ENCODE data around the gene GPC3.

The GPC3 gene

GRCh38 chrX:133965321-133965720, 20.1 kb downstream of the GPC3 start:
- peak; percentile 2 for DNase-seq

DNA sequence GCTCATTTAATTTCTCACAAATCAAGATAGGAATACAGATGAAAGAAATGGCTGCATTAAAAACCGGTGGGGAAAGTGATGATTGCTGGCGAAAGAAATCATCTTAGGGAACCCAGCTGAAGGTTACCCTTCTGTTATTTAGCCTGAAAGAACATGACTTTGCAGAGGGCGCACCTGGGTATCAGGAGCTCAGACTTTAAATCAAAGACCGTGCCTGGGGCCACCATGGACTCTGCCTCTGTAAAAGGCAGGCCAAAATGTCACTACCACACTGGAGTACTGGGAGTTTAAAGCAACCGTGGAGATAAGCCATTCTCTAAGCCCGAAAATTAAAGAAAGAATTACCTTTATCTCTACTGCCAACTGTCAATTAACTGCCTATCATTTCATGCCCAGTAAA, 24.3 kb downstream of the GPC3 start:
- no peak for DNase-seq

- DNase-seq: no peak
These were observed 25.4 kb downstream of the GPC3 start for GRCh38 chrX:133959972-133960371.

DNA sequence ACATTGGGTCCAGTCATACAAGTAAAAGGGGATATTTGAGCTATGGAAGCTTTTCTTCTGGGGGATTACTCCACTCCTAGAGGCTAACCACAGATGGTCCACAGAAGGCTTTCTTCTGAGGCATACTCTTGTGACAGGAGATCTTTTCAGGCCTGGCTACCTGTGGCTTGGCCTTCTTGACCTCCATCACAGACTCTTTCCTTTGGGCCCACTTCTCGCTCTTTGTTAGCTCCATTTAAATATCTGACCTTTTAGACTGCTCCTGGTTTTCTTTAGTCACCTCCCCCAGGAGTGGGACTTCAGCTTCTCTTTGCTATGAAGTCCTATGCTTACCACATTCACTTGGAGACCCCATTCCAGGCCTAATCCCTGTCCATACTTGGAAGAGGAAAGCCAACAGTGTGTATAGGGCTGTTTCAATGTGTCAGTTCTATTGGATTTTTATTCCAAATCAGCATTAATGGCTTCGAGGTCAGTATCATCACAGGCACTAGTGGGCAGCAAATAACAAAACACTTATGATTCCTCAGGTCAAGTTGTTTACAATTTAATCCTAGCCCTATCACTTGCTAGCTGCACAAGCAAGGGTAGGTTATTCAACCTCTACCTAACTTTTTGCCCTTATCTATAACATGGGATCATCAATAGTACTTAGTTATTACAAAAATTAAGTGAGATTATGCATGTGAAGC, 26.3 kb downstream of the GPC3 start:
- DNase-seq: no peak

GRCh38 chrX:133956570-133957340, 28.6 kb downstream of the GPC3 start:
- no peak for DNase-seq

DNA sequence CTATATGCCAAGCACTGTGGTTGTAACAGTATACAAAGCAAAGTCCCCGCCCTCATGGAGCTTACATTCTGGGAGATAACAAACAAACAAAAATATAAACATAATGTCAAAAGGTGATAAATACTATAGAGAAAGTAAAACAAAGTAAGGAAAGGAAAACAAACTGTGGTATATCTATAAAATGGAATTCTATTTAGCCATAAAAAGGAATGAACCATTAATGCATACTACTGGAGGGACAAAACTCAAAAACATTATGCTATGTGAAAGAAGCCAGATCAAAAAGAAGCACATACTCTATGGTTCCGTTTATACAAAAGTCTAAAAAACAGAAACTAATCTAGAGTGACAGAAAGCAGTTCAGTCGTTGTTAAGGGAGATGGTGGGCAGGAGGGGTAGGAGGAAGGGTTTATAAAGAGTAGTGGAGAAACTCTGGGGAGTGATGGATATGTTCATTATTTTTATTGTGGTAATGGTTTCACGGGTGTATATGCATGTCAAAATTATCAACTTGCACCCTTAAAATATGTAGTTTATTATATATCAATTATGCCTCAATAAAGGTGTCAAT, 31.5 kb downstream of the GPC3 start:
- DNase-seq: no peak

DNA sequence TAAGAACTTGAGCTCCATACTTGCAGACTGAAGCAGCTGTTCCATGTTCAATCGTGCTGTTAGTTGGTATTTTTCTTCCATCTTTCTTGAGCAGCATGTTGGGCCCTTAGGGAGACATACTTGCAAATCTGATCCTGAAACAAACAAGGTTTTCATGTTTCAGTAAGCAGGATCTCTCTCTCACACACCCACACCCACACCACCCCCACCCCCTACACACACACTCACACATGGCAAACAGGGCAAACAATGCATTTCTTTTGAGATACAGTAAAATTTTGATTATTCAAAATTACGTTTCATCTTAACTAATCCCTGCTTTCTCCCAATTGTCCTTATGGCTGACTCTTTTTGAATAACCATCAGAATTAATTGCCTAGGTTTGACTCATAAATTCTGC, 32.3 kb downstream of the GPC3 start:
- no peak for DNase-seq

DNA sequence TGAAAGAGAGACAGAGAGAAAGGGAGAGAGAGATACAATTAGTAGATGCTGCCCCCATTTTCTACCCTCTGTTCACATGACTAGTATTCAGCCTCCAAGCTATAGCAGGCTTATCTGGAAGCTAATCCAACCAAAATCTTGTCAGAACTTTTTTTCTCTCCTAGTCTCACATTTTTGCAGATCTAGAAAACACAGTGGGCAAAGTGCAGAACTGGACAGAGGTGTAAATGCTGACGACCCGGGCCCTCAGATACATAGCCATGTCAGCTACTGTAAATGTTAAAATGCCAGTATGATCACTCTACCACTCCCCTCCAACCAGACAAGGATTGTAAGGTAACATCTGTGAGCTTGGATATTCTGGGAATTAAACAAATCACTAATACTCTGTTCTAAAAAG, 34.3 kb downstream of the GPC3 start:
- DNase-seq: no peak

DNA sequence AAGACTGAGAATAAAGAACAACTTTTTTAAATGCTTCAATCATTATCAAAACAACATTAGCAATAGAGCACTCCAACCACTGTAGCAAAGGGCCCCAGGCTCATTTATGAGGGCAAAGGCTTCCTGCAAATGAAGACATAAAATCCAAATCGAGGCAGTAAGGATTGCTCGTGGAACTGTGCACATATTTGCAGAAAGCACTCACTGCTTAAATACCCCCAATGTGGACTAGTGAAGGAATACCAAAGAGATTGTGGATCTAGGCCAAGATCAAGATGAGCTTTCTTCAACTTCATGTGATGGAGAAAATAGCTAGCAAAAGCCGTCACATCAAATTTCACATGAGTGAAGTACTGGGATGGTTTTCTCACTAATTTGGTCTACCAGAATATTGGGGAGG, 35.2 kb downstream of the GPC3 start:
- DNase-seq: no peak

DNA sequence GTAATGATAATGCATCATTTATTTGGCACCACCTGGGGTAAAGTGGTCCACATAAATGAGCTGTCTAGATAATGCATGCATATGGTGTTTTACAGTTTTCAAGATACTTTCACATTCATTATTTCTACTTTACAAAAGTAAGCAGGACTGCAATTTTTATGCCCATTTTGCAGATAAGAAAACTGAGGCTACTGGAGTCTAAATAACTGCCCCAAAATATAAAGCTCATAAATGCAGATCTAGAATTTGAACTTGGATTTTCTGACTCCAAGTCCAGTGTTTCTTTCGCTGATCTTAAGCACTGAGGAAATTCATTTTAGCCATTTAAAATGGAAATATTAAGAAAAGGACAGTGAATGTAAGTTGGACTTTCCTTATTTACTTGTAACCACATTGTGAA, 36.5 kb downstream of the GPC3 start:
- no peak for DNase-seq

DNA sequence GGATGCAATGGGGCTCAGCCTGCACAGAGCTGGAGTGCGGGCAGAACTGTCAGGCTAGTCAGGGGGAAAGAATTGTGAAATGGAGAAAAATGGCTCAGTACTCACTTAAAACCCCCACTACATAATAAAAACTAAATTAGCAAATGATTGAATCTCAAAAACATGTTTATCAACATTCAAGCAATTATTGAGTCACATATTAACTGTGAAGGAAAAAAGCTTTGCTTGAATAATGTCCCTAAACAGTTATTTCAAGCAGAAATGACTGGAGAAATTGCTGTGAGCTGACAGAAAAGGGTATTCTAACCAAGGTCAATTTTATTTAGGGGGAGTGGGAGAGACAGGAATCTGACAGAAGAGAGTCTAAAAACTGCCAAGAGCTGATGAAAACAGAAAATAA, 37.4 kb downstream of the GPC3 start:
- DNase-seq: no peak

DNA sequence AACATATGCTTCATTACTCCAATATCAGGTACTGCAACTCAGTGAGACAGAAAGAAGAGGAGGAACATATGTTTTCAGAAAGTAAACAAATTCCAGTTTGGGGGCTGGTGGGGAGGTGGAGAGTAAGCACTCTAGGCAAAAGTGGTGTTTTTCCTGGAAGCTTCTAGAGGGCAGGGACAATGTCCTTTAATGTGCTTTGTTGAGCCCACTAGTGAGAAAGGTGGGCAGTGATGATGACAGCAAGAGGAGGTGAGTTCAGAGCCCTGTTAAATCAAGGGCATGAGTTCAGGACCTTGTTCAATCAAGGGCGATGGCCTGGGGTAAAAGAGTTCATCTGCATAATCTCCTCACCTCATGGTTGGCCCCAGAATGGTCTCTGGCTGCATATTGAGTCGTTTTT, 38.4 kb downstream of the GPC3 start:
- DNase-seq: peak; percentile 22

DNA sequence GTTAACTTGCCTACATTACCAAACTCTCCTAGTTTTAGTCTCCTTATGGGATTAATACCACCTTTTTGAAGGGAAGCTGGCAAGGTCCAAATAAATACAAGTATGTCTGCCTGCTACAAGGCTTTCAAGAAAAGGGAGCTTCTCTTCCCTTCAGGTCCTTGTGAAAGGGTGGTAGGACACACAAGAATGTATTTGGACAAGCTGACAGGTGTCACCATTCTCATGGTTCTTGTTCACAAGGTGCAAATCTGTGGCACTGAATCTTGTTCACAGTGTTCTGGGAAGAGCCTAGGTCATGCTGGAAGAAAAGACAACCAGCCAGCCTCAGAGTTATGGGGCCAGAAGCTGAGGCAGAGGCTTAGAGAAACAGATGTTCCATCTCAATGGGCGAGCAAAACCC, 41.9 kb downstream of the GPC3 start:
- DNase-seq: peak; percentile 74

DNA sequence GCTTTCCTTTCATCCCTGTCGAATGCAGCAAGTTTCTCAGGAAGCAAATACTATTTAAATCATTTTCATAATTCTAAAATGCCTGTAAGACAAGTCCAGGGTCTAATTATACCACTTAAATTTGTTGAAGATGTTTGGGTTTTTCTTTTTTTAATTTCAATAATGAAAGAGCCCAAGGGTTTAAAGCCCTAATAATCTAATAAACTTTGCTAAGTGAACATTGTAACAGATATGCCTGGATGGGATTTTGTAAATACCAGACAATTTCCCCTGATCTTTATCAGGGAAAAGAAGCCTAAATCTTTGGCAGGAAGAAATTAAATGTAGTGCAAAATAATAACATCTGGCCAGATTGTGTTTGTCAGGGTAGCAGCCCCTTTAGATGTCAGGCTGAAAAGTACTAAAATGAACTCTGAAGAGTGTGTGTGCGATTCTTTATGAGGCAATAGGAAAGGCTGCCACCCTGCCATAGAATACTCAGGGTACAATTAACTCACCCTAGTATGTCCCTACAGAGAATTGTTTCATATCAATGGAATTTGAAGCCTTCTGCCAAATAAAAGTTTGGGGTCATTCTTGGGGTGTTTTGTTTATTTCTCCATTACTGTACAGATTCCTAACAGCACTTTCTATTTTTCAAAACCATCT, 45.6 kb downstream of the GPC3 start:
- peak; percentile 30 for DNase-seq

DNA sequence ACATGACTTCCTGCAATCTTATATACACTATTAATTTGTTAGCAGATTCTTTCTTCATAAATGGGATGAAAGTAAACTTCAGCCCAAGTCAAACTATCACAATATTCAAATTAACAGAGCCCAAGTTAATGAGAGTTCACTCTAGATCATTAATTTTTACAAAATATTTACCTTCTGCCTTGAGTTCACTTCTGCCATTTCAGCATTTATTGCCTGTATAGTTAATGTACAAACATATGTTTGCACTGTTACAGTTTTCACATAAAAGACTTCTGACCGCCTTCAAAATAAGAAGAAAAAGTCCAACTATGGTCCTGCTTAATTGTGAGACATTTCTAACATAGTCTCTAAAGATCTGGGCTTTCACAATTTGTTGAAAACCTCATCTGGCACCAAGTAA, 46.9 kb downstream of the GPC3 start:
- DNase-seq: no peak

- DNase-seq: no peak
These were observed 48.4 kb downstream of the GPC3 start for GRCh38 chrX:133937022-133937421.

- DNase-seq: no peak
These were observed 50.3 kb downstream of the GPC3 start for GRCh38 chrX:133935076-133935475.

DNA sequence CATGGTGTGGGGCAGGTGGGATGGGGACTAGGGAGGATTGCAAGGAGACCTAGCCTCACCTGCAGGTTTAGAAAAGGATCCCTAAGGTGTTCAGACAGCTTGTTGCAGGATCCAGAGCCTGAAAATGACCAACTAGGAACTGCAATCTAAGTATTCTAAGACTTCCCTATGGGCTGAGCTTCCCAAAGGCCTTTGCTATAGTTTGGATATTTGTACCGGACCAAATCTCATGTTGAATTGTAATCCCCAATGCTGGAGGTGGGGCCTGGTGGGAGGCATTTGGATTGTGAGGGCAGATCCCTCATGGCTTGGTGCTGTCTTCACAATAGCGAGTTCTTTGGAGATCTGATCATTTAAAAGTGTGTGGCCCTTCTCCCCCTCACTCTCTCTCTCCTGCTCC, 52.1 kb downstream of the GPC3 start:
- DNase-seq: no peak

GRCh38 chrX:133929836-133930464, 55.4 kb downstream of the GPC3 start:
- no peak for DNase-seq

DNA sequence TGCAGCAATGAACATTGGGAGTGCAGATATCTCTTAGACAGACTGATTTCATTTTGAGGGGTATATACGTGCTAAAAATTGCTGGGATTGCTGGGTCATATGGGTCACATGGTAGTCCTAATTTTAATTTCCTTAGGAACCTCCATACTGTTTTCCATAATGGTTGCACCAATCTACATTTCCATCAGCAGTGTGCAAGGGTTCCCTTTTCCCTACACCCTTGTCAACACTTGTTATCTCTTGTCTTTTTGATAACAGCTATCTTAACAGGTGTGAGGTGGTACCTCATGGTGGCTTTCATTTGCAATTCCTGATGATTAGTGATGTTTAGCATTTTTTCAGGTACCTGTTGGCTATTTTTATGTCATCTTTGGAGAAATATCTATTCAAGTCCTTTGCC, 57.0 kb downstream of the GPC3 start:
- DNase-seq: no peak

GRCh38 chrX:133926809-133927208, 58.6 kb downstream of the GPC3 start:
- no peak for DNase-seq

GRCh38 chrX:133926099-133926498, 59.3 kb downstream of the GPC3 start:
- DNase-seq: no peak

- no peak for DNase-seq
These were observed 60.8 kb downstream of the GPC3 start for GRCh38 chrX:133924548-133924947.

Data from NCI-H82 (cell line).